HepG2 (cell line): ENCODE measurements around the gene CHMP1A. TPM values are rescaled to one million over a fixed set of nuclear protein-coding genes. Genes with fewer than 3 reads are reported as not detected.

Source experiments
- AGO2 ChIP-seq: fragments of 200-400 bp; formaldehyde crosslinking; optimal IDR thresholded peaks from 2 replicates; pipeline ENCODE3; 2017; ENCODE audit warnings: mild to moderate bottlenecking, low read depth, low read length, moderate library complexity
- ATAD3A ChIP-seq: sonication (generic); formaldehyde crosslinking; IDR thresholded peaks from 2 replicates; pipeline ENCODE4 v1.4.0; 2020; ENCODE audit warnings: missing genetic modification reagents
- MAZ ChIP-seq, 2 experiments: sonication (generic) in 1 of 2; formaldehyde crosslinking in 1 of 2; IDR thresholded peaks; 2 replicates each; pipeline versions ENCODE4 v1.5.0 to v1.6.1; 2012 to 2020; ENCODE audit warnings: low read depth in 2 of 2, mild to moderate bottlenecking in 2 of 2, borderline replicate concordance in 1 of 2, improper control_type of control experiment in 1 of 2, low read length in 1 of 2, missing genetic modification reagents in 1 of 2, moderate library complexity in 1 of 2
- POLR2A ChIP-seq, 2 experiments: IDR thresholded peaks; 2 replicates each; pipeline ENCODE4 v1.6.1; 2011; ENCODE audit warnings: low read depth in 2 of 2, low read length in 2 of 2, mild to moderate bottlenecking in 1 of 2, moderate library complexity in 1 of 2; ENCODE audit not compliant: insufficient read depth in 1 of 2
- UBTF ChIP-seq: sonication (generic); formaldehyde crosslinking; IDR thresholded peaks from 2 replicates; pipeline ENCODE4 v1.4.0; 2020; ENCODE audit warnings: mild to moderate bottlenecking, missing genetic modification reagents
- ZNF281 ChIP-seq: sonication (generic); formaldehyde crosslinking; IDR thresholded peaks from 2 replicates; pipeline ENCODE4 v1.4.0; 2020; ENCODE audit warnings: missing genetic modification reagents, borderline replicate concordance
- ZNF773 ChIP-seq: sonication (generic); formaldehyde crosslinking; IDR thresholded peaks from 2 replicates; pipeline ENCODE4 v1.4.0; 2020; ENCODE audit warnings: missing genetic modification reagents, borderline replicate concordance
- ZNF878 ChIP-seq: sonication (generic); formaldehyde crosslinking; IDR thresholded peaks from 2 replicates; pipeline ENCODE4 v1.8.1; 2023; ENCODE audit warnings: mild to moderate bottlenecking, missing genetic modification reagents, moderate library complexity
- polyA plus RNA-seq, 8 experiments: library from polyadenylated mRNA; depleted of rRNA in 3 of 8; stranded (reverse) in 7 of 8; unstranded in 1 of 8; fragments of >200 nt; fragmentation: Illumina TruSeq in 4 of 8; extraction: Trizol in 4 of 8; gene quantifications; 2 replicates each; pipeline versions ENCODE4 v1.2.1 to v1.2.3, GENCODE V29; 2011 to 2016; ENCODE audit warnings: low read depth in 4 of 8, missing spikeins in 1 of 8, mixed read lengths in 1 of 8; ENCODE audit not compliant: insufficient read depth in 1 of 8
- total RNA-seq, 5 experiments: library from RNA; depleted of rRNA; stranded (reverse); fragments of >200 nt; fragmentation: Illumina TruSeq; extraction: Trizol; gene quantifications; 2 replicates each; pipeline ENCODE4 v1.2.3, GENCODE V29; 2016; ENCODE audit warnings: low read depth in 1 of 5

Gene CHMP1A
- total and polyA plus RNA-seq, 2 of the 13 experiments (the other 11 are each of a cell fraction or from before 2014, with no cell fraction given), result 69.4 to 73.3 TPM

- TF ChIP-seq ZNF878 (CRISPR knock-in tag) (no peak), ZNF773 (CRISPR knock-in tag) (no peak), ZNF281 (no peak), ATAD3A (no peak), UBTF (no peak), POLR2A (IDR thresholded peaks at IDR 0.05; ENCODE audit: insufficient read depth in 1 of 2, low read depth in 2 of 2, low read length in 2 of 2) (peak in 1 of 2 experiments; percentile 41; a peak in 1 of 4 replicates), AGO2 (peak; percentile 60), MAZ (IDR thresholded peaks at IDR 0.05; ENCODE audit: borderline replicate concordance, low read depth, low read length) (no peak), MAZ (CRISPR knock-in tag; IDR thresholded peaks at IDR 0.05; ENCODE audit: low read depth) (no peak)
These were observed 13.7 kb downstream of the CHMP1A start (continued) for GRCh38 chr16:89643769-89644300.
